Suprapubic skin (tissue), 4 donors: ENCODE results near the gene HEMGN.

ENCODE experiments used
- CTCF ChIP-seq, 2 donors: fragments of 200-600 bp in 1 of 2; fragments of 450-650 bp in 1 of 2; sonication (generic) in 1 of 2; IDR thresholded peaks; one replicate each; pipeline ENCODE4 v1.5.1; 2016 to 2019; ENCODE audit warnings: antibody characterized with exemption in 2 of 2, mild to moderate bottlenecking in 1 of 2, moderate library complexity in 1 of 2
- EP300 ChIP-seq: sonication (generic); formaldehyde crosslinking; IDR thresholded peaks from one replicate; pipeline ENCODE4 v1.6.1; 2017; ENCODE audit warnings: antibody characterized with exemption
- POLR2A ChIP-seq, 2 donors: fragments of 450-650 bp; IDR thresholded peaks; one replicate each; pipeline ENCODE4 v1.6.1; 2017; ENCODE audit warnings: antibody characterized with exemption in 2 of 2, mild to moderate bottlenecking in 2 of 2, moderate library complexity in 2 of 2
- POLR2AphosphoS5 ChIP-seq, 3 donors: sonication (generic); formaldehyde crosslinking; IDR thresholded peaks; one replicate each; pipeline ENCODE4 v1.6.1; 2017; ENCODE audit warnings: antibody characterized with exemption in 3 of 3

- TF ChIP-seq CTCF (IDR thresholded peaks at IDR 0.05) (no peak), POLR2AphosphoS5 (IDR thresholded peaks at IDR 0.05) (no peak), EP300 (no peak), POLR2A (IDR thresholded peaks at IDR 0.05) (no peak)
Observed at GRCh38 chr9:97903177-97903576, 34.8 kb downstream of the HEMGN start.
